ENCODE data around the gene CBFA2T3. TPM values are rescaled to one million over a fixed set of nuclear protein-coding genes. Genes with fewer than 3 reads are reported as not detected.

Gene CBFA2T3
- total and polyA plus RNA-seq, 2 of the 13 experiments (the other 11 are each of a cell fraction or from before 2014, with no cell fraction given): 0.05 TPM; not detected in 1

- DNase-seq (ENCODE audit: low spot score) (no peak), FAIRE-seq (no peak), ATAC-seq (no peak)
- ChIA-PET CTCF (ENCODE audit: low intra/inter-chr PET ratio, low total read pairs) (no interaction called here), POLR2A (no interaction called here)
- Histone ChIP-seq H3K79me2 (ENCODE audit: insufficient read depth, low read length) (no peaks in the 10 kb centered on the region), H3K4me2 (ENCODE audit: low read depth, low read length) (no peak overlapping the region), H4K20me1 (ENCODE audit: insufficient read depth, low read length) (peaks cover 3% of the 10 kb centered on the region; the same call in 1 of the 2 replicates), H3K4me1 (ENCODE audit: insufficient read depth, low read length) (no peaks in the 10 kb centered on the region), H3K27me3 (ENCODE audit: control insufficient read depth in 1 of 2, insufficient read depth in 2 of 2, low read length in 2 of 2) (peaks cover 10 to 27% of the 10 kb centered on the region in 2 experiments; a peak in 4 of 5 replicates), H3K36me3 (replicated peaks in 1 of 2; ENCODE audit: control insufficient read depth in 1 of 2, insufficient read depth in 2 of 2, low read length in 2 of 2) (no peaks in the 10 kb centered on the region), H3K9me3 (ENCODE audit: low read length) (no peaks in the 10 kb centered on the region), H3K4me3 (replicated peaks in 1 of 3; ENCODE audit: insufficient read depth in 1 of 3, low read depth in 2 of 3, low read length in 3 of 3) (no peak overlapping the region), H2AFZ (ENCODE audit: low read length) (no peak overlapping the region), H3K9ac (ENCODE audit: insufficient read depth, low read depth, low read length) (no peak overlapping the region), H3K27ac (ENCODE audit: extremely low read length, insufficient read depth, low read length) (no peak overlapping the region)
- in situ Hi-C loops (cut with HindIII; ENCODE audit: extremely low pct_ligation_motif_present, low pct_unique_long_range_greater_than_20kb): no loop called here
- intact Hi-C loops (cut with micrococcal nuclease; ENCODE audit: unreplicated experiment): no loop called here
- 6% methylated on average over 4 of the region's 4 CpGs for WGBS (ENCODE audit: low lambda C conversion rate)
- BruUV-seq (replicated peaks): no TSS peak
- no peak for TF ChIP-seq CAMTA2 (CRISPR knock-in tag; IDR thresholded peaks at IDR 0.05; ENCODE audit: borderline replicate concordance)
- no peak for TF ChIP-seq PBX2 (CRISPR knock-in tag; IDR thresholded peaks at IDR 0.05)
- no peak for TF ChIP-seq IKZF5 (CRISPR knock-in tag; IDR thresholded peaks at IDR 0.05)
- no peak for TF ChIP-seq ZNF207 (IDR thresholded peaks at IDR 0.05; ENCODE audit: borderline replicate concordance)
- TF ChIP-seq NFIC (IDR thresholded peaks at IDR 0.05; ENCODE audit: low read length): no peak
- TF ChIP-seq ZNF652 (CRISPR knock-in tag; IDR thresholded peaks at IDR 0.05; ENCODE audit: borderline replicate concordance, low read depth): no peak
- no peak for TF ChIP-seq ZNF580 (CRISPR knock-in tag; IDR thresholded peaks at IDR 0.05; ENCODE audit: borderline replicate concordance, low read depth)
- TF ChIP-seq ZNF563 (CRISPR knock-in tag; IDR thresholded peaks at IDR 0.05): no peak
- TF ChIP-seq POLR2AphosphoS2 (IDR thresholded peaks at IDR 0.05; ENCODE audit: low read depth, low read length): no peak
- TF ChIP-seq ZNF574 (CRISPR knock-in tag; IDR thresholded peaks at IDR 0.05): no peak
- TF ChIP-seq MTF1 (CRISPR knock-in tag; IDR thresholded peaks at IDR 0.05): no peak
- TF ChIP-seq ZNF292 (CRISPR knock-in tag; IDR thresholded peaks at IDR 0.05; ENCODE audit: borderline replicate concordance, low read depth): no peak
- no peak for TF ChIP-seq ZNF512 (CRISPR knock-in tag; IDR thresholded peaks at IDR 0.05)
- TF ChIP-seq PHB2 (IDR thresholded peaks at IDR 0.05; ENCODE audit: partially characterized antibody): no peak
- TF ChIP-seq FUBP1 (CRISPR knock-in tag; IDR thresholded peaks at IDR 0.05; ENCODE audit: borderline replicate concordance): no peak
Measured at GRCh38 chr16:89011909-89012621, 35.1 kb upstream of the CBFA2T3 start.

All from HepG2 (cell line).